ENCODE measurements around the gene CERS5.

DNA sequence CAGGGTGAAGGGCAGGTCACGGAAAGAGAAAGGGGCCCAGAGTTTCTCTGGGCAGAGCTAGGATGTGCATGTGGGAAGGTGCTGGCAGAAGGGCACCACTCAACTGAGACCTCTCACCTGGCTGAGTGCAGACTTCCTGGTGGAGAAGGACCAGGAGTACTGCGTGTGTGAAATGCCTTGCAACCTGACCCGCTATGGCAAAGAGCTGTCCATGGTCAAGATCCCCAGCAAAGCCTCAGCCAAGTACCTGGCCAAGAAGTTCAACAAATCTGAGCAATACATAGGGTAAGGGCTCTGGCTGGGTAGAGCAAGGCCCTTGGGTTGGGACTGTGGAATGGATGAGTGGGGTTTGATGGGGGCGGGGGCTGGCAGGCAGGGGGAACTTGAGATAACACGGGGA is 87.4 kb downstream of the CERS5 start:
- TF ChIP-seq, protein P1, sequence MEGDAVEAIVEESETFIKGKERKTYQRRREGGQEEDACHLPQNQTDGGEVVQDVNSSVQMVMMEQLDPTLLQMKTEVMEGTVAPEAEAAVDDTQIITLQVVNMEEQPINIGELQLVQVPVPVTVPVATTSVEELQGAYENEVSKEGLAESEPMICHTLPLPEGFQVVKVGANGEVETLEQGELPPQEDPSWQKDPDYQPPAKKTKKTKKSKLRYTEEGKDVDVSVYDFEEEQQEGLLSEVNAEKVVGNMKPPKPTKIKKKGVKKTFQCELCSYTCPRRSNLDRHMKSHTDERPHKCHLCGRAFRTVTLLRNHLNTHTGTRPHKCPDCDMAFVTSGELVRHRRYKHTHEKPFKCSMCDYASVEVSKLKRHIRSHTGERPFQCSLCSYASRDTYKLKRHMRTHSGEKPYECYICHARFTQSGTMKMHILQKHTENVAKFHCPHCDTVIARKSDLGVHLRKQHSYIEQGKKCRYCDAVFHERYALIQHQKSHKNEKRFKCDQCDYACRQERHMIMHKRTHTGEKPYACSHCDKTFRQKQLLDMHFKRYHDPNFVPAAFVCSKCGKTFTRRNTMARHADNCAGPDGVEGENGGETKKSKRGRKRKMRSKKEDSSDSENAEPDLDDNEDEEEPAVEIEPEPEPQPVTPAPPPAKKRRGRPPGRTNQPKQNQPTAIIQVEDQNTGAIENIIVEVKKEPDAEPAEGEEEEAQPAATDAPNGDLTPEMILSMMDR (optimal IDR thresholded peaks at IDR 0.05 in 1 of 3, IDR thresholded peaks at IDR 0.05 in 1 of 3, conservative IDR thresholded peaks at IDR 0.05 in 1 of 3; ENCODE audit: extremely low read depth in 1 of 3, insufficient read depth in 2 of 3, low read length in 3 of 3) = no peak
- TF ChIP-seq EZH2 (IDR thresholded peaks at IDR 0.05; ENCODE audit: low read length) = no peak

Measured in keratinocyte (primary cell).